GM23248 (cell line): ENCODE results near the gene ADK.

Experiments
- EZH2 ChIP-seq: fragments of 200-600 bp; sonication (generic); IDR thresholded peaks from 2 replicates; pipeline ENCODE4 v1.6.1; 2018; ENCODE audit warnings: antibody characterized with exemption, mild to moderate bottlenecking; ENCODE audit not compliant: insufficient read depth, poor library complexity, severe bottlenecking
- EZH2phosphoT487 ChIP-seq: fragments of 200-600 bp; sonication (generic); IDR thresholded peaks from 2 replicates; pipeline ENCODE4 v1.6.1; 2018; ENCODE audit warnings: antibody characterized with exemption, moderate library complexity, mild to moderate bottlenecking, low read depth; ENCODE audit not compliant: insufficient read depth

DNA sequence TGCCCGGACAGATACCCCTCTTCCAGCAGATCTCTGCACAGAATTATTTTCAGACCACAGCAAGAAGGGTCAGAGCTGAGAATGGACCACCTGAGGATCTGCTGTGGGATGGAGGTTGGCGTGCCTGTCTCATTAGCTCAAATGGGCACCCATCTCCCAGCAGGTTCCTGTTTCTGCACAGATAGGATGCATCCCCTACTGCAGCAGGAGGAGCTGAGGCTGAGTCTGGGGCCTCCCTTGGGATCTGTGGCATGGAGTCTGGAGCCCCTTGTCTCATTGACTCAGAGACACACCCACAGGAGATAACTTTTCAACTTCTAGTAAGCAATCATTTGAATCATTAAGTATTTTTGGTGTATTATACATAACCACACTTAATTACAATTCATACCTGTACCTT, 212.7 kb downstream of the ADK start:
- TF ChIP-seq EZH2 = no peak
- no peak for TF ChIP-seq EZH2phosphoT487
